NCI-H82 treated with DMSO at 0.1 percent for 48 hours (cell line): ENCODE results near the gene FAM124B.

ENCODE experiments used
- DNase-seq: peaks from one replicate; lab custom pipeline; 2025; ENCODE audit not compliant: unreplicated experiment; lab: John Stamatoyannopoulos, UW

Gene FAM124B

GRCh38 chr2:224345492-224345891 lies 56.4 kb downstream of the FAM124B start:
- no peak for DNase-seq

- DNase-seq, result no peak
Measured at GRCh38 chr2:224343226-224343625, 58.7 kb downstream of the FAM124B start.

- no peak for DNase-seq
Measured at GRCh38 chr2:224335991-224336390, 65.9 kb downstream of the FAM124B start.

- no peak for DNase-seq
Measured at GRCh38 chr2:224334726-224335125, 67.2 kb downstream of the FAM124B start.

GRCh38 chr2:224333726-224334482 lies 68.0 kb downstream of the FAM124B start:
- no peak for DNase-seq

- DNase-seq, result no peak
Measured at GRCh38 chr2:224331698-224332097, 70.2 kb downstream of the FAM124B start.

GRCh38 chr2:224328798-224329197 lies 73.1 kb downstream of the FAM124B start:
- DNase-seq, result no peak
